HG03139 (cell line): ENCODE measurements around the gene TSPAN4.

Source experiments
- ATAC-seq: cut with Tn5 transposase; IDR thresholded peaks from one replicate; pipeline ENCODE4 v1.9.1; 2021; ENCODE audit not compliant: unreplicated experiment

The TSPAN4 gene

GRCh38 chr11:833114-833791, 9.4 kb upstream of the TSPAN4 start:
- no peak for ATAC-seq

GRCh38 chr11:833849-834311, 8.8 kb upstream of the TSPAN4 start:
- ATAC-seq, result no peak

GRCh38 chr11:834371-835316, 8.0 kb upstream of the TSPAN4 start:
- ATAC-seq, result no peak

GRCh38 chr11:836274-836673, 6.4 kb upstream of the TSPAN4 start:
- no peak for ATAC-seq

- no peak for ATAC-seq
Measured at GRCh38 chr11:836700-837099, 6.0 kb upstream of the TSPAN4 start.

GRCh38 chr11:837189-837989, 5.3 kb upstream of the TSPAN4 start:
- ATAC-seq, result no peak

- no peak for ATAC-seq
Measured at GRCh38 chr11:837990-838307, 4.7 kb upstream of the TSPAN4 start.

- no peak for ATAC-seq
Measured at GRCh38 chr11:838441-839279, 4.0 kb upstream of the TSPAN4 start.

GRCh38 chr11:839280-839623, 3.4 kb upstream of the TSPAN4 start:
- no peak for ATAC-seq

GRCh38 chr11:839875-840617, 2.6 kb upstream of the TSPAN4 start:
- no peak for ATAC-seq

- peak; percentile 14 for ATAC-seq
Measured at GRCh38 chr11:841981-842369, 677 bp upstream of the TSPAN4 start.

- ATAC-seq, result no peak
Measured at GRCh38 chr11:843086-843734, 558 bp downstream of the TSPAN4 start.

- ATAC-seq, result no peak
Measured at GRCh38 chr11:843818-844692, 1.4 kb downstream of the TSPAN4 start.

- no peak for ATAC-seq
Measured at GRCh38 chr11:844693-845644, 2.3 kb downstream of the TSPAN4 start.

- no peak for ATAC-seq
Measured at GRCh38 chr11:845872-846495, 3.3 kb downstream of the TSPAN4 start.

GRCh38 chr11:846496-847098, 3.9 kb downstream of the TSPAN4 start:
- ATAC-seq, result no peak

- no peak for ATAC-seq
Measured at GRCh38 chr11:847876-848275, 5.2 kb downstream of the TSPAN4 start.
